ENCODE measurements around the gene PUDP. TPM values are rescaled to one million over a fixed set of nuclear protein-coding genes. Genes with fewer than 3 reads are reported as not detected.

PUDP gene
- total RNA-seq, 1 experiment from 2014 or later: 20.3 TPM

GRCh38 chrX:7055386-7056137, 92.4 kb downstream of the PUDP start:
- no peak for ATAC-seq

More at GRCh38 chrX:7055386-7056137, 92.4 kb downstream of the PUDP start:
- no peak for TF ChIP-seq CTCF (IDR thresholded peaks at IDR 0.05 in 2 of 3, conservative IDR thresholded peaks at IDR 0.05 in 1 of 3; ENCODE audit: borderline replicate concordance in 1 of 3, insufficient read depth in 1 of 3, low read depth in 2 of 3, low read length in 2 of 3)
- TF ChIP-seq POLR2A (IDR thresholded peaks at IDR 0.05; ENCODE audit: borderline replicate concordance, extremely low read depth, insufficient read depth, insufficient read length): no peak
- TF ChIP-seq YY1 (IDR thresholded peaks at IDR 0.05; ENCODE audit: extremely low read depth, insufficient replicate concordance, low read depth, low read length): no peak
- no peak for TF ChIP-seq MAX (IDR thresholded peaks at IDR 0.05)
- TF ChIP-seq ZBTB33 (IDR thresholded peaks at IDR 0.05; ENCODE audit: extremely low read depth, insufficient replicate concordance, low read length): no peak
- TF ChIP-seq RAD21 (IDR thresholded peaks at IDR 0.05; ENCODE audit: low read depth): no peak
- no peak for TF ChIP-seq TCF7L2 (IDR thresholded peaks at IDR 0.05; ENCODE audit: borderline replicate concordance, extremely low read depth, insufficient read depth, insufficient read length)
- no peak for TF ChIP-seq SIN3A (IDR thresholded peaks at IDR 0.05; ENCODE audit: low read depth)
- TF ChIP-seq FOSL1 (IDR thresholded peaks at IDR 0.05; ENCODE audit: low read depth): no peak
- TF ChIP-seq CEBPB (IDR thresholded peaks at IDR 0.05; ENCODE audit: low read depth): no peak
- TF ChIP-seq JUND (IDR thresholded peaks at IDR 0.05): no peak
- Histone ChIP-seq H3K4me1 (ENCODE audit: control insufficient read depth in 1 of 2, insufficient read depth in 2 of 2, low read length in 2 of 2) (no peaks in the 10 kb centered on the region), H3K36me3 (ENCODE audit: control insufficient read depth in 1 of 2, insufficient read depth in 2 of 2, low read length in 2 of 2) (no peaks in the 10 kb centered on the region), H3K27me3 (ENCODE audit: insufficient read depth, low read length) (no peaks in the 10 kb centered on the region), H3K9me2 (ENCODE audit: insufficient read depth) (no peaks in the 10 kb centered on the region), H3K27ac (ENCODE audit: low read depth, low read length) (no peak overlapping the region), H3K4me2 (ENCODE audit: low read length) (no peak overlapping the region), H3K79me2 (ENCODE audit: insufficient read depth, low read length) (no peaks in the 10 kb centered on the region), H3K9ac (ENCODE audit: low read length) (no peak overlapping the region), H2AFZ (ENCODE audit: low read depth, low read length, poor library complexity, severe bottlenecking) (no peak overlapping the region), H3K9me3 (ENCODE audit: control insufficient read depth in 1 of 2, insufficient read depth in 1 of 2, low read depth in 1 of 2, low read length in 2 of 2) (no peaks in the 10 kb centered on the region), H4K20me1 (ENCODE audit: insufficient read depth) (no peaks in the 10 kb centered on the region), H3K4me3 (replicated peaks in 1 of 2; ENCODE audit: low read depth in 1 of 2, low read length in 2 of 2) (no peak overlapping the region)
- POLR2A ChIA-PET: no interaction called here
- CTCF ChIA-PET: no interaction called here
- RAD21 ChIA-PET (ENCODE audit: low non-redundant PET in 1 of 2, low total read pairs in 2 of 2, uncharacterized antibody in 2 of 2, unreplicated experiment in 2 of 2): no interaction called here
- intact Hi-C loops (cut with micrococcal nuclease): no loop called here
- no peak for DNase-seq (ENCODE audit: low read depth, low spot score)
- no TSS peak for BruUV-seq (replicated peaks)

Measured in HCT116 (cell line).